Gastroesophageal sphincter (tissue), 3 donors: ENCODE data around the gene ASAP2.

Source experiments
- EP300 ChIP-seq: sonication (generic); formaldehyde crosslinking; IDR thresholded peaks from one replicate; pipeline ENCODE4 v1.6.1; 2017; ENCODE audit warnings: antibody characterized with exemption, mild to moderate bottlenecking
- POLR2A ChIP-seq, 2 donors: fragments of 450-650 bp; IDR thresholded peaks; one replicate each; pipeline ENCODE4 v1.6.1; 2017; ENCODE audit warnings: antibody characterized with exemption in 2 of 2, mild to moderate bottlenecking in 2 of 2, moderate library complexity in 1 of 2
- POLR2AphosphoS5 ChIP-seq: sonication (generic); formaldehyde crosslinking; IDR thresholded peaks from one replicate; pipeline ENCODE4 v1.6.1; 2017; ENCODE audit warnings: antibody characterized with exemption
- TF ChIP-seq, protein P1 (sequence below), 4 experiments: fragments of 200-600 bp in 2 of 4; fragments of 450-650 bp in 2 of 4; sonication (generic) in 1 of 4; IDR thresholded peaks; one replicate each; pipeline ENCODE4 v1.5.1; 2017 to 2019; ENCODE audit warnings: antibody characterized with exemption in 4 of 4, mild to moderate bottlenecking in 2 of 4, moderate library complexity in 2 of 4

DNA sequence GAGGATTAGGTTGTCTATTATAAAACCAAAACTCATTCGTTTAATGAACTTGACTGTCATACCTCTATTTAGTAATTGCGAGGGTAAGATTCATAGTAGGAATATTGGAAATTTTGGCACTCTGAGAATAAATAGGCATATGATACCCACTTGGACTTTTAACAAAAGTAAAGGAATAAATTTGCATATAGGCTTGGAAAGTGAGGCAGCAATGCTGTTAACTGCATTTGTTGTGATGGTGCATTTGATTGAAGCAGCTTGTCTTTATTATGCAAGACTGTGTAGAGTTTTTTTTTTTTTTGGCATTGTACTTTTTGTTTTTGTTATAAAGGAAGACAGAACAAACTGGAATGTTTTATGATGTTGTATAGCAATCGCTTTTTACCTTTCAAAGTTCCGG lies 197.8 kb downstream of the ASAP2 start:
- TF ChIP-seq, protein P1, sequence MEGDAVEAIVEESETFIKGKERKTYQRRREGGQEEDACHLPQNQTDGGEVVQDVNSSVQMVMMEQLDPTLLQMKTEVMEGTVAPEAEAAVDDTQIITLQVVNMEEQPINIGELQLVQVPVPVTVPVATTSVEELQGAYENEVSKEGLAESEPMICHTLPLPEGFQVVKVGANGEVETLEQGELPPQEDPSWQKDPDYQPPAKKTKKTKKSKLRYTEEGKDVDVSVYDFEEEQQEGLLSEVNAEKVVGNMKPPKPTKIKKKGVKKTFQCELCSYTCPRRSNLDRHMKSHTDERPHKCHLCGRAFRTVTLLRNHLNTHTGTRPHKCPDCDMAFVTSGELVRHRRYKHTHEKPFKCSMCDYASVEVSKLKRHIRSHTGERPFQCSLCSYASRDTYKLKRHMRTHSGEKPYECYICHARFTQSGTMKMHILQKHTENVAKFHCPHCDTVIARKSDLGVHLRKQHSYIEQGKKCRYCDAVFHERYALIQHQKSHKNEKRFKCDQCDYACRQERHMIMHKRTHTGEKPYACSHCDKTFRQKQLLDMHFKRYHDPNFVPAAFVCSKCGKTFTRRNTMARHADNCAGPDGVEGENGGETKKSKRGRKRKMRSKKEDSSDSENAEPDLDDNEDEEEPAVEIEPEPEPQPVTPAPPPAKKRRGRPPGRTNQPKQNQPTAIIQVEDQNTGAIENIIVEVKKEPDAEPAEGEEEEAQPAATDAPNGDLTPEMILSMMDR (IDR thresholded peaks at IDR 0.05) = no peak
- TF ChIP-seq POLR2AphosphoS5 (no peak), POLR2A (IDR thresholded peaks at IDR 0.05) (no peak), EP300 (no peak)
